HG03135 (cell line): ENCODE measurements around the gene PLOD2.

Source experiments
- ATAC-seq: cut with Tn5 transposase; IDR thresholded peaks from one replicate; pipeline ENCODE4 v1.9.1; 2021; ENCODE audit warnings: mild to moderate bottlenecking, moderate library complexity; ENCODE audit not compliant: unreplicated experiment

Gene PLOD2

DNA sequence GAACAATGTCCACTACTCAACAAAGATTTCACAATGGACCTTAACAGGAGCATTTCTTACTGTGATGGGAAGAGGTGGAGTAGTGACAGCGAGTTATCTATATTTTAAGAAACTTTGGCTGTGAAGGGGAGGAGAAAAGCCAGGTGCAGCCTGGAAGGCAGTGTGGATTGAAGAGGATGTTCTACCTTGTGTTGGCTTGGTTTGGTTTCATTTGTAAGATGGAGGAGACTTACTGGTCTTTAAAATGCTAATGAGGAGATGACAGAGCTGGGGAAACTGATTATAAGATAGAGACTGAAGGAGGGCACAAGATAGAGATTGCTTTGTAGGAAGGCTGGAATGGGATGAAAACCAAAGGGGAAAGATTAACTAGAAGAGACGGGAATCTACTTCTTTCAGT lies 59.4 kb downstream of the PLOD2 start:
- ATAC-seq, result no peak

DNA sequence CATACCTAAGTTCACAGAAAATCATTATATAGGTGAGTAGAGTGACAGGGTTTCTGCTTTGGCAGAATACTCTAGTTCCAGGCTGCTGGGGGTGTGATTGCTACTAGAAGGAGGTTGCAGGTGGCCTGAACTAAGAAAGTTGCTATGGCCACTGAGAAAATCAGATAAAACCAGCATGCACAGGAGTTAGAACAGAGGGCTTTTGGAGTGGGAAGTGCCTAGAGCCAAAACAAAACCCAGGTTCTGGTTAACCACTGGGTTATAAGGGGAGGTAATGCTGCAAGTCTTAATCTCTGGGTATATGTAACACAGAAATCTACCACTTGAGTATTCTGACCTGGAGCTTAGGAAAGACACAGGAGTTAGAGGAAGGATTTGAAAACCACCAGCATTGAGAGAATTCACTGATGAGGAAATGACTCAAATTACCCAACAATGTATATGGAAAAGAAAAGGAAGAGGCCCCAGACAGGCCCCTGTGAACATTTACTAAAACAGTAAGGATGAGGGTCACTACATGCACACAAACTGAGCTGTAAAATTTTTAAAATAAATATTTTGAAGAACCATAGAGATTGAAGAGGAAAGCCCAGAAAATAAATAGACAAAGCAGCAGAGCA lies 60.0 kb downstream of the PLOD2 start:
- ATAC-seq, result no peak

DNA sequence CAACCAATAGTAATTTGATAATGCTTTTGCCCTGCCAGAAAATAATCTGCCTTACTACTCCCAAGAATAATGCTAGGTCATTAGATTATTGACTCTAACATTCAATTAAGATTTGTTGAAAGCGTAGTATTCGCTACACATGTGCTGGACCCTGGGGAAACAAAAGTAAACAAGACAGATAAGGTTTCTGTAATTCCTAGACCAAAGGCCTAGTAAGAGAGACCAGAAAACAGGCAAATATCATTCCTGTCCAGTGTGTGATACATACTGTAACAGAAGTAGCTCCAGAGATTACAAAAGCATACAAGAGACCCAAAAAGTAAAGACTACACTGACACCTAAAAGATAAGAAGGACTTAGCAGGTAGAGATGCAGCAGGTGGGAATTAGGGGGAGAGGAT lies 60.8 kb downstream of the PLOD2 start:
- ATAC-seq, result no peak

DNA sequence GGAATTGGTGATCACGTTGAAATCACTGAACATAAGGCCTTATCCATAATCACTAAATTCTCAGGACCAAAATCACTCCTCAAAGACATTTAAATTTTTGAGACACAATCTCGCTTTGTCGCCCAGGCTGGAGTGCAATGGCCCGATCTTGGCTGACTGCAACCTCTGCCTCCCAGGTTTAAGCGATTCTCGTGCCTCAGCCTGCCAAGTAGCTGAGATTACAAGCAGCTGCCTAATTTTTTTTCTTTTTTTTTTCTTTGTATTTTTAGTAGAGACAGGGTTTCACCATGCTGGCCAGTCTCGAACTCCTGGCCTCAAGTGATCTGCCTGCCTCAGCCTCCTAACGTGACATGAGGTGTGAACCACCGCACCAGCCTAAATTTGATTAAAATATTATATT lies 61.7 kb downstream of the PLOD2 start:
- ATAC-seq, result no peak

DNA sequence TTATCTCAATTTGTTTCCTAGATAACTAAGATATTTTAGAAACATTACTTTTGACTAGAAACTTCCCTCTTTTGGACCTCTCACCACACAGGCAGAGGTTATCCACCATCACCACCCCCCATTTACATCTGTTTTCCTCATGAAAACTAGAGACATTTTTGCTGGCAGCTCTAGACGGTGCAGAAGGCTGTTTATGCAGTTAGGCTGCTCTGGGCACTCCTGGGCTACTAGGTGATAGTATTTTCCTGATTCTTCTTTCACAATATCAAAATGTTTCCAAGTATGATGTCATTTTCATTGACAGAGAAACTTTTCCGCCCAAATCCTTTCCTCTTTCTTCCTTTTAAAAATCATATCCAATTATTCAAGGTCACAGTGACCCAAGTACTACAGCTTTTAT lies 67.1 kb downstream of the PLOD2 start:
- ATAC-seq, result no peak

DNA sequence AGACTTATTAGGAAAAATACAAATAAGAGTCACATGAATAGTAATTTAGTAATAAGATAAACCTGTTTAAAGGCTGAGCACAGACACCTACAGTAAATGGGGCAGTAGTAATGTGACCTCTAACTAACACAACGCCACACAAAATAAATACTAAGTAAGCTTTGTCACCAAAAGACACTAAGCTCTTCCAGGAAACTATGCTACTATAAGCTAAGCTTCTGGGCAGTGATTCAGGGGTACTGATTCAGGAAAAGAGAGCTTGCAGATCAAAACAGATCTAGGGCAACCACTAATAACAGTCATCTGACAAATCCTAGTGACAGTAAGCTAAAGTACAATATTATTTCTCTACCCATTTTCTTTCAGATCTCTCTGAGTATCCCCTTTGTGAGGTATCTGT lies 68.8 kb downstream of the PLOD2 start:
- no peak for ATAC-seq

DNA sequence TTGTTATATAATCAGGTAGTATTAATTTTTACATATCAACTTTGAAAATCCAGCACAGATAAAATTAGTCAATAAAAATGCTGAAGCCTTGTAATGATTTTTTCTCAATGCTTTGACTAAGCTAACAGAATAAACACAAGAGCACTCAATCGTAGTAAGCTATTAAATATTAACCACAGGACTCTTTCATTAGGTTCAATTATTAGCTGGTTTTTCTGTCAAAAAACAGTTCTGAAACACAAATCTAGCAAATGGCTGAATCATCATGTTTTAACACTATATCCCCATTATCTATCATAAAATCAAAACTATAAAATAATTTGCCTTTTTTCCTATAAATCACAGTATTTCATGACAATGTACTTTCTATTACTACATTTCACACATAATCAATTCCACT lies 69.6 kb downstream of the PLOD2 start:
- no peak for ATAC-seq

DNA sequence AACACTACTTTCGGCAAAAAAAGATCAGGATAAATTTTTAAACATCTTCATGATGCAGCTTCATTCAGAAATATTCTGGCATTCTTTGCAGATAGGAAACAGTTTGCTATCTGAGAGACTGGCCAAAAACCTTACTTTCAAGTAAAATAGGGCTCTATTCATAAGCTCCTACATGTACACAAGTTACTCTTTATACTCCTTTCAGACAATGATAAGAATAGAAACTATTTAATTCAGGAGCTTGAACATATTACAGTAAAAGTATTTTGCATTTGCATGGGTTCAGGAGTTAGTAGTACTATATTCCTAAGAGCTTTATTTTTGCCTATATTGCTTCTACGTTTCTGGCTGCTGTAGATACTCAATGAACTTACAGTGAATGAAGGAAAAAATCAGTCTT lies 70.5 kb downstream of the PLOD2 start:
- no peak for ATAC-seq

DNA sequence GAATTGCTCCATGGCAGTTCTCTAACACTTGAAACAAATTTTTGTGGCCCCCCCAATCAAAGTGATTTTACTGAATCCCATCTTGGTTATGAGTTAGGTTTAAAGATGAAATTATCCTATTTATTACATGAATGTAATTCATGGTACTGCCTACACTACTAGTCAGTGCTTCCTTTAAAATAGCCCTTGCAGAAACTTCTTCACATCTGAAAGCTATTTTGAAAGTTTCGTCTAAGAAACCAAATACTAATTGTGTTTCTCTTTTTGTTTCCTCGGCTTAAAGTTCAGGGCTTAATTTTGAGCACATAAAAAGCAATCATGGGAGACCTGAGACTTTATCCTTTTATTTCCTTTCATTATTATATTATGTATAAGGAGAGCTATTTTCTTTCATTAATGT lies 72.1 kb downstream of the PLOD2 start:
- ATAC-seq, result no peak

DNA sequence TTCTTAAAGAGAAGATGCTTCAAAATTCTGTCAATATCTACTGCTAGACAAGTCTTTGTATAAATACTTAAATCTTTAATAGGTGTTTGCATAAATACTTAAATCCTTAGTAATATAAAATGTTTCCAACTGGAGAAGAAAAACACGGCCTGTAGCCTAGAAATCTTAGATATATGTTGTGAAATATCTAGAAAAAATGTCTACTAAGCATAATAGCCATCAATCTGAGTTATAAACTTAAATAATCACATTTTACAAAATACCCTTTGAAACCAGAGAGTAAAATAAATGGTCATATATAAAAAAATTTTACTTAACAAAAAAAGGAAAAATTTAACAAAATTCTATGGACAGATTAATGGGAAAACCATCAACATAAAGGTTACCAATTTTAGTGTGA lies 73.9 kb downstream of the PLOD2 start:
- no peak for ATAC-seq

DNA sequence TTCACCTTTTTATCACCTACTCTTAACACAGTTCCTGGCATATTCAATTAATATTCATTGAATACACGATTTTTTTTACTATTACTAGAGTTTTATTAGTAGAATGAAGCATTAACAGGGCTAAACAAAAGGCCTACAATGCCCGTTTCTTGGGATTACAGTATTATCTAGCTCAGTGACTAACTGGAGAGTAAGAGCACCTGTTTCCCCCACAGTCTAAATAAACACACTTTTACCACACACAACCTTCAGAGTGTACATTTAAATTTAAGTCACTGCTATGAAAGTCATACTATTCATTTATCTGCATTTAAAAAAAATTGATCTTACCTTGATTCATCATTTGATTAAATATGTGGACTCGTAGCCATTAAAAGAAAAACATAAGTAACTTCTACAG lies 74.8 kb downstream of the PLOD2 start:
- no peak for ATAC-seq

DNA sequence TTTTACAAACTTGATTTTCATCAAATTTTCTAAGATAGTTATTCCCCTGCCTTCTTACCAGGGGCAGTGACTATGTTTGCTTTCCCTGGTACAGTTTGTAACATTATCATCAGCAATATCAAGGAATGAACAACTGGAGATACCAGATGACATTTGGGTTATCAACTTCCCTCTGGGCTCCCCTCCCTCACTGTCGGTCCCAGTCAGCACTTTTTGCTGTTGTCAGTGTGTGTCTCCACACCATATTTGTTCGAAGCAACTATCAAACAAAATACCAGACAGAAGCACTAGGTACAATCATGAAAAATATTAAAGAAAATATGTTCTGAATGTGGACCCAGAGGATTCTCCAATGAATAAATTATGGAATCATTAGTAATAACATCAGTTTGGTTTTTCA lies 75.3 kb downstream of the PLOD2 start:
- no peak for ATAC-seq

DNA sequence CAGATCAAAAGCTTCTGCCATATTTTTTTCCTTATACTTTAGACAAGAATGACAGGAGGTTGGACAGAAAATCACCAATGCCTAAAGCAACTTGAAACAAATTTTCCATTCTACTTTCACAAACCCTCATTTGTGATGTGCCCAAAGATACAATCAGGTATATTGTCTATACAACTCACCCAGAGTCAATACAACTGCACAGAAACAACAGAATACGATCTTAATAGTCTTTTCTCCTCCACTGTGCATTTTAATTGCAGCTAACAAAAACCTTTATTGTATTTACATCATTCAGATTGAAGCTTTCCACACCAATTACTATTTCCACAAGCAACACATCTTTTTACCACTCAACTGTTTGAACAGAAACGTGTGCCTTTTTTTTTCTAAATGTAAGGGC lies 80.4 kb downstream of the PLOD2 start:
- ATAC-seq, result no peak

DNA sequence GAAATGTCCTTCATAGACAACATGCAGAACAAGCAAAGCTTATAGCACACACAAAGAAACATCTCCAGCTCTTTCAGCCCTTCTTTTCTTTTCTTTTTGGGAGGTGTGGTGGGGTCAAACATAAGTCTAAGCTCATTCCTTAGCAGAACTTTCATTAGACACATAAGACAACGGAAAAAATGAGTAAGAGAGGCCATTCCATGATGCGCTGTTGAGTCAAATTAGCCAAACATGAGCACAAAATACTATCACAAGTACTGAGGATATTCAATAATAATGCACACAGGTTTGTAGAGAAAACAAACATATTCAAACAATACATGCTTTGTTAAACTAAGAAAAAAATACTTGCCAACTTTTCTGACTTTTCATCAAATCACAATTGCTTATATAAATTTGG lies 83.0 kb downstream of the PLOD2 start:
- ATAC-seq, result no peak

DNA sequence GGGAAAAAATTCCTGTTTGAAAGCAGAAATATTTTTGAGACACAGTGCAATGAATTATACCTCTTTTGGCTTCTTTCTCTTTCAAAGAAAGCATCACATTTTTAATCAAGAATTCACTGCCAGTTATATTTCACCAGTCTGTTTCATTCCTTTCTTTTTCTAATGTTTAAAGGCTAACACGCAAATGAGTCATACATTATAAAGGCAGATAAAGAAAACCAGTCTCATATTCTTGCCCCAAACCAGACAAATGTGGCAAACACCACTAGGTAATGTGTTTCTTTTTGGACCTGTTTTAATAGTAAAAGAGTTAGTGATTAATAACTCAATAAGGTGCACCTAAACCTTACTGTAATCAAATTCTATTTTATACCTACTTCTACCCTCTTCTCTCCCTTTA lies 83.8 kb downstream of the PLOD2 start:
- no peak for ATAC-seq

DNA sequence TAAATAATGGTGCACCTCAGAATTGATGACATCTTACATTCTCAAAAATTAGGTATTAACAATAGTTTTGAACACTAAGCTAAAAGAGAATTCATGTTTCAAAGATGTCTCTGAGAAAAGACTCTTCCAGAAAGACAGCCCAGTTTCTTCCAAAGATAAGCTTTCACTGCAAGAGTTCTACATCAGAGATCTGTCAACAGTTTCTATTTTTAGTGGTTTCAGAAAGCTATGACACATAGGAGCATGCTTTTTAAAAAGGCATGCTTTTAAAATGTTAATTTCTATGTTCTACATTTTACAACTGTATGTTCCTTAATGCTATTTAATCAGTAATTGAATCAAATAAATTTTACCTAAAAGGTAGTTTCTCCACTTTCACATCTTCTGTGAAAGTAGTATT lies 88.2 kb downstream of the PLOD2 start:
- no peak for ATAC-seq

DNA sequence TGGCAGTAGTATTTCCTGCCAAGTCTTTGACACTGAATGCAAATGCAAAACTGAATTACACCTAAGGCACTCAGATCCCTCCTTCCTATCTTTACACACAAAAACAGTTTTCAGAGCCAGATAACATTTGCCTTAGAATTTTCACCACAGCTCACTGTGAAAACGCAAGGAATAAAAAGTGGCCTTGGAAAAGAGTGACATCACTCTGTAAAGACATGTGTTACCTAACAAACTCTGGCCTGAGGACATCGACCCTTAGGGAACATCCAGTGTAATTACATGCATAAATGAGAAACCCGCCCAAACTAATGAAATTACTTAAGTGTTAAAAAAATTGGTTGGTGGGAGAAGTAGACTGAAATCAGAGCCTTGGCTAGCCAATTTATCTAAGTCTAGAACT lies 88.9 kb downstream of the PLOD2 start:
- ATAC-seq, result no peak

DNA sequence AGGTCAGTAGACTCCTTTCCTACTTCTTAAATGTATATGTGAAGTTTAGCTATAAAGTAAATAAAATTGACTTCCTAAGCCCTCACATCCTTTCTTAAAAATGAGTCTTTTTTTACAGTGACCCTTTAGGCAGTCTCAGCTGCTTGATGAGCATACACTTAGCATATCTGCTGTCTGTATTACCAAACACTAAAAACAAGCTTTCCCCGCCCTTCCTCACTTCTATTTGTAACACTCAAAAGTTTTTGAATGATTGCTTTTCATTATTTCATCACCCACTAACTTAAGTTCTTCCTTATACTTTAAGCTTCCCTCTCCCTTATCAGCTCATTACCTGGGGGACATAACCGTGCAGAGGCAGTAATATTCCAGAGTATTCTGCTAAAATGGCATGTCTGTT lies 89.4 kb downstream of the PLOD2 start:
- ATAC-seq, result no peak

DNA sequence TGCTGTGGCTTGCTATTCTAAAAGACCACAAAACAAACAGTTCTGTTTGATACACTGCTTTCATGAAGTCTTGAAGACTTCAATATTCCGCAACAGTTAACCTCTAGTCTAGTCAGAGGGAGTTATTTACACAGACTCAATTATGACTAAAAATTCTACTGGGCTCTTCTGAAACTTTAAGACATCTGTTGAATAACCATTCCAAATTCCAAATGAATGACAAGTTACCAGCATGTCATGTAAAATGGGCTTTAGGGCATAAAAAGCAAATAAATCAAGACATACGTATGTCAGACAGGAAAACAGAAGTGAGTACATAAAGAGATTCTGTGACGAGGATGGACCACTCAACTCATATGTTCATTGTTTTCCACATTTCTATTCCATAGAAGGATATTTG lies 93.9 kb downstream of the PLOD2 start:
- ATAC-seq, result no peak

DNA sequence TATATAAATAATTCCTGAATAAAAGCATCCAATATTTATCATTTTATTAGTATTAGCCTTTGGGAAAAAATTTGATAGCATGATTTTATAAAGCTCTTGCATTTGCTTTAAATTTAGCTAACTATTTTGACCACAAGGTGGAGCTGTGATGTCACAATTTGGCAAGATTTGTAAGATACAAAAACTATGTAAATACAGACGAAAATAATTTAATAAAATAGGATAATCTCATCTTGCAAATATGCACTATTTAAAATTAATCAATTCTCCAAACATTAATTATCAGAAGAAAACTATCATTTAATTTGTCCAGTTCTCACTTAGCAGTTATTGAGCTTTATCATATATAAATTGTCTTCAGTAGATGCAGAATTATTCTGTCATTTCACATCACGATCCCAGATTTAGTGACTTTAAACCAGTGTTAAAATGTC lies 95.4 kb downstream of the PLOD2 start:
- ATAC-seq, result no peak

DNA sequence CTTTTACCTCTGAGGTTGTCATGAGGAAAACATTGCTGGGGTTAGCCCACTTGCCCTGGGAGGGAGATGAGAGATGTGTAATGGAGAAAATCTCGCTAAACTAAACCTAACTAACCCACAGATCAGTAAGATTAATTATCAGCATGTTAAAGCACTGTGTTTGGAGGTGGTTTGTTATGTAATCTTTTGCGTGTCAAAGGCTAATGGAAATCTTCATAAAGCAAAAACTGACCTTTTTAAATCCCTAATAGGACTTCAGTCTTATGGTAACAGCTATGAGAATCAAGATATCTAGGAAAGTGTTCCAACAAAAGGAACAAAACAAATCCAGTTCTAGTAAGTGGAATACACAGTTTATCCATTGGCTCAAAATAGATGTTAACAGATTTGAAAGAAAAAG lies 102.7 kb downstream of the PLOD2 start:
- no peak for ATAC-seq

DNA sequence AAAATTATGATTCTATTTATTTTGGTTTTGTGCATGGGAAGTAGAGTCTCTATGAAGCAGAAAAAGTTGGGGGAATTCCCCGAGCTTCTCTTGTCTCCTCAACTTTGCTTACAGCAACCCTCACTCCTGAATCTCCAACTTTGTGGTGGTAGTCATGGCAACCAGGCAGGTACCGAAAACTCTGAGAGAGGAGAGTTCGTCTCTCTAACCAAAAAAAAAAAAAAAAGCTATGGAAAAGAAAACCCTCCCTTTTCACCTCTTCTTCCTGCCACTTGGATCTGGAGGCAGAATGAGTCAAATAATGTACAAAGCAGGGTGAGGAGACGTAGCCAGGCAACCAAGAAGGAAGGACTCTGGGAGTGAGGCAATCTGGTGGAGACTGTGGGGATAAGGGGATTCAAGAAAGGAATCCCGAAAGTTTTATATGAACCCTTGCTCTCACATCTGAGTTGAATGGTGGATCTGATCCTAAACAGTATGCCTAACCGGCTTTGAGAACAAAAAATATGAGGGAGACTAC lies 108.1 kb downstream of the PLOD2 start:
- ATAC-seq, result no peak

DNA sequence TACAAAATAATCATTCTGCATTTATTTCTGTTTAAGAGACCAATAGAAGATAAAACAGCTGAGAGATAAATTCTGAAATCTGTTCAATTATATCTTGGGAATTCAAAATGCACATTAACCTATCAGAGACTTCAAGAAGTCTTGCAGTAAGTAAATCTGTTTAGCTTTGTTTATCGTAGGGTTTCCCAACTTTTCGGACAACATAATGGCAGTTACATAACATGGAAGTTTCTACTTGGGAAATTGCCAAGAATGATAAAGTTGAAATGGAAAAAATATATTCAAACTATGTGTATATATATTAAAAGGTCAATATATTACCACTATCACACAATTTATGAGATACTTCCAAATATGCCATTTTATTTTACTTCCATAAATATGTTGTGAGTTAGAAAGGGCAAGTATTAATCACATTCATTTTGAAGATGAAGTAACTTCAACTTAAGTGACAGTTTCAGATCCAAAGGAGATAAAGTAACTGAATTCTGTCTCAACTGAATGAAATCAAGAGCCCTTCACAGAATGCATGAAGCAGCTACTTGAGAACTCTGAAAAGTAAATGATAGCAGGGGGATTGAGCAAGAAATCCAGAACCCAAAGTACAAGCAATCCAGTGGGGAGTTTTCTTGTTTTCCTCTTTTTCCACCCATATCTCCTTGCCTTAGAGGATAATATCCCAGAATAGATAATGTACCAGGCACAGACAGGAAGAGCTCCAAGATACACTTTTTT lies 108.8 kb downstream of the PLOD2 start:
- no peak for ATAC-seq
